Upper lobe of right lung (tissue), 1 donor: ENCODE measurements around the gene PLEKHG4. TPM values are rescaled to one million over a fixed set of nuclear protein-coding genes. Genes with fewer than 3 reads are reported as not detected.

Experiments
- ATAC-seq: fragments of 200-7000 bp; cut with Tn5 transposase; one replicate; pipeline ENCODE4 v1.9.1; 2020; ENCODE audit warnings: mild to moderate bottlenecking, moderate library complexity
- DNase-seq: peaks from one replicate; pipeline ENCODE4 v3.0.0-alpha.2; 2020
- H3K27ac ChIP-seq: fragments of 200-600 bp; one replicate; pipeline ENCODE4 v1.8.0; 2022
- H3K27me3 ChIP-seq: fragments of 200-600 bp; one replicate; pipeline ENCODE4 v1.8.0; 2022; ENCODE audit warnings: mild to moderate bottlenecking
- H3K36me3 ChIP-seq: fragments of 200-600 bp; one replicate; pipeline ENCODE4 v1.8.0; 2022
- H3K4me1 ChIP-seq: fragments of 200-600 bp; one replicate; pipeline ENCODE4 v1.8.0; 2022
- H3K4me3 ChIP-seq: fragments of 200-600 bp; one replicate; pipeline ENCODE4 v1.8.0; 2022; ENCODE audit warnings: mild to moderate bottlenecking
- H3K9me3 ChIP-seq: fragments of 200-600 bp; one replicate; pipeline ENCODE4 v1.8.0; 2022
- intact Hi-C: fragments of 100-400 bp; cut with DNase I; formaldehyde crosslinking; loops from one replicate; pipeline ENCODE4 v1.11.0; 2022
- total RNA-seq: library from RNA; stranded (reverse); fragmentation: NEBNext Ultra II Directional; extraction: Animal tissue kit (Norgen Biotek cat#: 25700); gene quantifications from one replicate; pipeline ENCODE4 v1.2.1, GENCODE V29; 2021
- TF ChIP-seq, protein P1 (sequence below): fragments of 200-600 bp; IDR thresholded peaks from one replicate; pipeline ENCODE4 v1.8.0; 2022; ENCODE audit warnings: antibody characterized with exemption
- donor health status: DM: no; HTN: yes; CAD: no; lungs with severe emphysema.

Gene PLEKHG4
- total RNA-seq, 1 donor from 2014 or later, result 16.2 TPM

DNA sequence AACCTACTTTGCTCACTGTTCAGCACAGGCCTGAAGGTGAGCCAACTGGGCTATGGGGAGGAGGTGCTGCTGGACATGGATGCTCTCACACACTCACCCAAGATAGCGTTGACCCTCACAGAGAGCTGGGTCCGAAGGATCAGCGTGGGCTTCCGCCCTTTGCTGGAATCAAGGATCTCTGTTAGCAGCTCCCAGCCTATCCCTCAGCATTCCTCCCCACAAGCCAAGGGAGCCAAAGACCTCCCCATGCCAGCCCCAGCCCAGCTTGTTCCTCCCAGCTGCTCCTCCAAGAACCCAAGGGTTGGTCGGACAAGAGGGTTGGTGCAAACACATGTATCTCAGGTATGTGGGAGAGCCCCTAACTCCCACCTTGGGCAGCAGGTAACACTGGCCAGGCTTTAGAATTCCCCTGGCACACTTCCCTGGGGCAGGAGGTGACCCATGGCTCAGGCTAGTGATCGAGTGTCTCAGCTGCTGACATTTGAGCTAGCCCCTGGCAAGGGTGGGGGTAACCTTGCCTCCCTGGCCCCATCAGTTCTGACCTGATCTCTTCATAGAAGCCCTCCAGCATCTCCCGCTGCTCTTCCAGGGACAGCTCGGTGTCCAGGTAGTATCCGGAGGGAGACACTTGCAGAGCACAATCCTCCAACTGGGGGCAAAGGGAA, 40.4 kb upstream of the PLEKHG4 start:
- Histone ChIP-seq H3K27ac (no peak overlapping the region), H3K4me1 (peaks cover 46% of the 10 kb centered on the region), H3K36me3 (peaks cover 62% of the 10 kb centered on the region), H3K27me3 (no peaks in the 10 kb centered on the region), H3K4me3 (no peak overlapping the region), H3K9me3 (no peaks in the 10 kb centered on the region)
- TF ChIP-seq, protein P1, sequence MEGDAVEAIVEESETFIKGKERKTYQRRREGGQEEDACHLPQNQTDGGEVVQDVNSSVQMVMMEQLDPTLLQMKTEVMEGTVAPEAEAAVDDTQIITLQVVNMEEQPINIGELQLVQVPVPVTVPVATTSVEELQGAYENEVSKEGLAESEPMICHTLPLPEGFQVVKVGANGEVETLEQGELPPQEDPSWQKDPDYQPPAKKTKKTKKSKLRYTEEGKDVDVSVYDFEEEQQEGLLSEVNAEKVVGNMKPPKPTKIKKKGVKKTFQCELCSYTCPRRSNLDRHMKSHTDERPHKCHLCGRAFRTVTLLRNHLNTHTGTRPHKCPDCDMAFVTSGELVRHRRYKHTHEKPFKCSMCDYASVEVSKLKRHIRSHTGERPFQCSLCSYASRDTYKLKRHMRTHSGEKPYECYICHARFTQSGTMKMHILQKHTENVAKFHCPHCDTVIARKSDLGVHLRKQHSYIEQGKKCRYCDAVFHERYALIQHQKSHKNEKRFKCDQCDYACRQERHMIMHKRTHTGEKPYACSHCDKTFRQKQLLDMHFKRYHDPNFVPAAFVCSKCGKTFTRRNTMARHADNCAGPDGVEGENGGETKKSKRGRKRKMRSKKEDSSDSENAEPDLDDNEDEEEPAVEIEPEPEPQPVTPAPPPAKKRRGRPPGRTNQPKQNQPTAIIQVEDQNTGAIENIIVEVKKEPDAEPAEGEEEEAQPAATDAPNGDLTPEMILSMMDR, result no peak
- peak; percentile 45 for DNase-seq
- ATAC-seq, result no peak
- intact Hi-C loops, result no loop called here

DNA sequence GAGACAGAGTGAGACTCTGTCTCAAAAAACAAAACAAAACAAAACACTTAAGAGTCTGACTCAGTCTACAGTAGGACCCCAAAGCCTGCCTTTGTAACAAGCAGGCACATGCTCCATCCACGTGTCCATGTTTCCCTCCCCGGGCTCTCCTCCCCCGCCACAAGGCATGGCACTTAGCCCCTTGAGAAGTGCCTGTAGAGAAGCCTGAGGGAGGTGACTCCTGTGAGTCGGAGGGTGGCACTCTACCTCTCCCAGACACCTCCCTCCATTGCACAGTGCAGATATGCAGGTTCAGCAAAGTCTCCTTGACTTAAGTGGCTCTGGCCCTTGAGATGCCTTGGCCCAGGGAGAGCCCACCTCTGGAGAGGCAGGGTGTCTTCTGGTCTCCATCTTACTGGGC, 38.8 kb upstream of the PLEKHG4 start:
- peak overlapping the region; percentile 83 for H3K27ac ChIP-seq

DNA sequence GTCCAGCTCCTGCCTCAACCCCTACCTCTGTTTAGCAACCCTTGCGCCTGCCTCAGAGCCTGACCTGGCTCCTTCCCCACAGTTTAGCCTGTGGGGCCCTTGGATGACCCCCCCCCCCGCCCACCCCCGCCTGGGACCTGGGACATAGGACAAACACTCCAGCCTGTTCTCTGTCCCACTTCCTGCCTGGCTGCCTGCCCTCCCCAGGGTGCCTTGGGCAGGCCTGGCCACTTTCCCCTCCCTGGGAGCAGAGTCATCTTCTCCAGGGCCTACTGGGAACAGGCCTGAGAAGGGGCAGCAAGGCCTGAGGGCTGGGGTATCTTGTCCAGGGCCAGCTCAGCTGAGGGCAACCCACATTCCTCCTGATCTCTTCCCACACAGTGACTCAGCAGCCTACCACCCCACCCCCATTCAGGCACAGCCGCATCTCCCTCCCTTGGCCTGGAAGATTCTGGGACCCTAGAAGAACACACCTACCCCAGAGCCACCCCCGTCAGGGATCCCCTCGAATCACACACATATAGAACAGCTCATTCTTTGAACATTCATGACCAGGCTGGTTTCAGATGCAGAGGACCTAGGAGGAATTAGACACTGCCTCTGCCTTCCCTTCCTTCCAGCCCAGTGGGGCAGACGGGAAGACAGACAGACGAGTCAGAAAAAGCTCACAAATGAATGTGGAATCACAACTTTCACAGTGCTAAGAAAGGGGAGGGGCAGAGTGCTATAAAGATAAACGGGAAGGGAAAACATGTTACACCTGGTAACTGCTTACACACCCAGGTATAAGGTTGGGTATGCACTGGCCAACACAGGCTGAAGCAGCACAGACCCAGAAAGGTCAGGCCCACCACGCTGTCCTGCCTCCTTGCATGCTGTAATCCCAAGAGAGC, 38.1 kb upstream of the PLEKHG4 start:
- peaks cover 38% of the 10 kb centered on the region for H3K36me3 ChIP-seq
- peak overlapping the region; percentile 83 for H3K27ac ChIP-seq
- no peaks in the 10 kb centered on the region for H3K27me3 ChIP-seq
- no peaks in the 10 kb centered on the region for H3K9me3 ChIP-seq
- peak; percentile 93 for DNase-seq
- intact Hi-C loops, result no loop called here
- ATAC-seq, result peak; percentile 67
- no peak overlapping the region for H3K4me3 ChIP-seq
- TF ChIP-seq, protein P1, result no peak
- peaks cover 67% of the 10 kb centered on the region for H3K4me1 ChIP-seq

More for the DNA sequence above, 38.8 kb upstream of the PLEKHG4 start:
- DNase-seq, result peak; percentile 87
- peak; percentile 72 for ATAC-seq
- Histone ChIP-seq H3K9me3 (no peaks in the 10 kb centered on the region), H3K27me3 (no peaks in the 10 kb centered on the region), H3K4me1 (peaks cover 62% of the 10 kb centered on the region), H3K36me3 (peaks cover 46% of the 10 kb centered on the region), H3K4me3 (no peak overlapping the region)
- intact Hi-C loops, result no loop called here
- TF ChIP-seq, protein P1, result no peak

DNA sequence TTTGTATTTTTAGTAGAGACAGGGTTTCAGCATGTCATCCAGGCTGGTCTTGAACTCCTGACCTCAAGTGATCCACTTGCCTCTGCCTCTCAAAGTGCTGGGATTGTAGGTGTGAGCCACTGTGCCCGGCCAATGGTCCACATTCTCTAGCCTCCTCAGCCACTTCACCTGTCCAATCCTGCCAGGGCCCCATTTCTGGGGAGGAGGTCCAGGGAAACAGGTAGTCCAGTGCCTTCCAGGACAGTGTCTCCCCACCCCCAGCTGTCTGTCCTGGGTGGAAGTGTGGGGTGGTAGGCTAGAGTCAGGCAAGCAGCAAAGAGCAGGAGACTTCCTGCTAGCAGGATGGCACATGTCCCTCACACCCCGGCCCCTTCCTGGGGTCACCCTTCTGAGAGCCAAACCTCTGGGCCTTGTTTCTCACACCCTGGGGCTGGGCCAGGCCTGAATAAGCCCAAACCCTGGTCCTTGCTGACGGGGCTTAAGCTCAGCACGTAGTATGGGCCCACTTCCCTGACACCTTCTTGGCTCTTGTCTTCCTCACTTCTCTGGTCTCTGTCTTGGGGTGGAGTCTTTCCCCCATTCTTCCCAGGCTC, 37.1 kb upstream of the PLEKHG4 start:
- no peak for ATAC-seq
- peak; percentile 78 for DNase-seq
- TF ChIP-seq, protein P1, result no peak
- Histone ChIP-seq H3K4me1 (peaks cover 67% of the 10 kb centered on the region), H3K27ac (peak overlapping the region; percentile 83), H3K27me3 (no peaks in the 10 kb centered on the region), H3K36me3 (peaks cover 29% of the 10 kb centered on the region), H3K9me3 (no peaks in the 10 kb centered on the region), H3K4me3 (no peak overlapping the region)
- intact Hi-C loops, result no loop called here

DNA sequence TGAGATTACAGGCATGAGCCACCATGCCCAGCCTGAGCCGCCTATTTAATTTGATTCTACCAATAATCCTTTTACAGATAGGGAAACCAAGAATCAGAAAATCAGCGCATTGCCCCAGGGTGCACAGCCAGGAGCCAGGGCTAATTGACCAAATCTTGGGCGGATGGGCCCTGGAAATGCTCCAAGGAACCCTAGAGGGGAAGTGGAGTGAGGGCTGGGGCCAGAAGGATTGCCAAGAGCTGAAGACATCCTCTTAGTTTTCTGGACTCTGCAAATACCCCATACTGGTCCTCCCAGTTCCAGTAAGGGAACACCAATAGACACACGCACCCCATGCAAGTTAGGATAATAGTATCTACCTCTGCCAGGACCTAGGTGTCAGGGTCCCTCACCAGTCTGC, 35.9 kb upstream of the PLEKHG4 start:
- intact Hi-C loops, result no loop called here
- H3K36me3 ChIP-seq, result peaks cover 16% of the 10 kb centered on the region

More for the DNA sequence above, 35.9 kb upstream of the PLEKHG4 start:
- DNase-seq (no peak), ATAC-seq (no peak)
- no peaks in the 10 kb centered on the region for H3K27me3 ChIP-seq
- H3K27ac ChIP-seq, result peak overlapping the region; percentile 83
- H3K4me1 ChIP-seq, result peaks cover 76% of the 10 kb centered on the region
- TF ChIP-seq, protein P1, result no peak
- H3K9me3 ChIP-seq, result no peaks in the 10 kb centered on the region
- peak overlapping the region; percentile 11 for H3K4me3 ChIP-seq
